GM10847 (cell line): ENCODE measurements around the gene TENT4A.

ENCODE experiments used
- POLR2A ChIP-seq: IDR thresholded peaks from 2 replicates; pipeline ENCODE4 v1.6.1; 2011; ENCODE audit not compliant: insufficient read length; ENCODE audit errors: extremely low read depth

Gene TENT4A

GRCh38 chr5:6713274-6714225, at the start of gene TENT4A:
Gene TENT4A, plus strand, starts transcription at chr5:6713432. Its CDS starts 552 bp downstream, at chr5:6713984.
- TF ChIP-seq POLR2A, result no peak

- no peak for TF ChIP-seq POLR2A
These were observed 46.5 kb upstream of the TENT4A start for GRCh38 chr5:6666762-6667161.

GRCh38 chr5:6667648-6668047, 45.6 kb upstream of the TENT4A start:
- no peak for TF ChIP-seq POLR2A

- no peak for TF ChIP-seq POLR2A
These were observed 40.2 kb upstream of the TENT4A start for GRCh38 chr5:6673031-6673430.

GRCh38 chr5:6673963-6674362, 39.3 kb upstream of the TENT4A start:
- no peak for TF ChIP-seq POLR2A

- no peak for TF ChIP-seq POLR2A
These were observed 38.8 kb upstream of the TENT4A start for GRCh38 chr5:6674421-6674820.

DNA sequence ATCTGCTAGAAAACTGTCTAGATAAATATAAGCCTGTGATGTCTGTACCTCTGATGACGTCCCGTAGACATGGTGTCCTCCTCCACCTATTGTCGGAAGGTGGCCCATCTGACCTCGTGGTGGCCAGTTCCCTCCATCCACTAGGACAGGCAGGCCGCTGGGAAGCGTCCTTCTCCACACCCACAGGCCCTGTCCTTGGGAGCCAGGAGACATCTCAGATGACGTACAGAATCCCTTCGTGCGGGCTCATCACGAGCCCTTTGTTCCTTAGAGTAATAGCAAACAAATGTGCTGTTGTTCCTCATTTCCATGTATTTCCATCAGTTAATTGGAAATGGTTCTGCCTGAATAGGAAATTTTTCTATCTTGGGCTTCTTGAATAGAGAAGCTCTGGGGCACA, 38.3 kb upstream of the TENT4A start:
- no peak for TF ChIP-seq POLR2A

DNA sequence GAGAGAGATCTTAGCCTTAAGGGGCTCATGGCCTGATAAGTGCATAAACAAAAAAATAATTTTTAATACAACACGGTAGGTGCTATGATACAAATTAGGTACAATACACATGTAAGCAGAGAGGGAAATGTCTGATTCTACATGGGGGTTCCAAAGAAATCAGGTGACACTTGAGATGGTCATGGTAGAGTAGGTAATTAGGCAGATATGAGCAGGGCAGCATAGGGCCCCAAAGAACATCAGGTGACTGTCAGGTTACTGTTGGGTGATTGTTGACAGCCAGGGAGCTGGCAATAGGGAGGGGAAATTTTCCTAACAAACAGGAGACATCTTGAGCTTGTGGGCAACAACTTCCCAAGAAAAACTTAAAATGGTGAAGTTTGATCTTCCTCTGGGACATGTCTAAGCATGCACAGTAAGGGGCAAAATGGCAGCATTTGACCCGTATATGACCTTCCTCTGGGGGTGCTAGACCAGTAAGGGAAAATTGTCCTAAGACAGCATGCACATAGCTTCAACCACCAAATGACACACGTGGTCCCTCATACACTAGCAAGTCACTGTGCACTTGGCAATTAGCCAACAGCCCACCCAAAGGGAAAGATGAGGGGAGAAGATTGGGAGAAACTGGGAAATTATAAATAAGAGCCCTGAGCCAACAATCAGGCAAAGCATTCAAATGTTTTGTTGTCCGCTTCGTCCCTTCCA, 37.3 kb upstream of the TENT4A start:
- TF ChIP-seq POLR2A, result no peak

DNA sequence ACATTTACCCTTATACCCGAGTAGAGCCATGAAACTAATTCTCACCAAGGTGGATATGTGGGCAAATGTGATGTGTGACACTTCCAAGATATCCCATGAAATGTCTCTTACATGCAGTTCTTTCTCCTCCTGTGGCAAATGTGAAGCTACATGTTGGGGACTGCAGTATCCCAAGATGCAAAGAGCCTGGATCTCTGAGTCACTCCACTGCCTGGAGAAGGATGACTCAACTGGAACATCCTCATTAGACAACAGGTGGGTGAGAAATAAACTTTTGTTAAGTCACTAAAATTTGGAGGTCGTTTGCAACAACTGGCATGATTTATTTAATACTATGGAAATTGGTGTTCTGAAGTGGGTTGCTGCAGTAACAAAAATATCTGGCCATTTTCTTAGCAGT, 36.5 kb upstream of the TENT4A start:
- no peak for TF ChIP-seq POLR2A

- TF ChIP-seq POLR2A, result no peak
These were observed 34.8 kb upstream of the TENT4A start for GRCh38 chr5:6678385-6678784.

DNA sequence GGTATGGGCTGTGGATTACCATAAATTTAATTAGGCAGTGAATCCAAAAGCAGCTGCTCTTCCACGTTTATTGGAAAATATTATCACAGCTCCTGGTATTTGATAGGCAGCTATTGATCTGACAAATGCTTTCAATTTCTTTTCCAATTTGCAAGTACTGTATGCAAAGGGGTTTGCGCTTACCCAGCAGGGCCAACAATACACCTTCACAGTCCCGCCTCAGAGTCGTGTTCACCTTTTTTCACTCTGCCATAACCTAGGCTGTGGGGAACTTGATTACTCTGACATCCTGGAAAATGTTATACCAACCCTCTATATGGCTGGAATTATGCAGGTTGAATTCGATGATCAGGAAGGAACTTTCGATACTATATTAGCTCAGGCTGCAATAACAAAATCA, 32.3 kb upstream of the TENT4A start:
- TF ChIP-seq POLR2A, result no peak

GRCh38 chr5:6681682-6682081, 31.6 kb upstream of the TENT4A start:
- no peak for TF ChIP-seq POLR2A

GRCh38 chr5:6682239-6682638, 31.0 kb upstream of the TENT4A start:
- TF ChIP-seq POLR2A, result no peak

DNA sequence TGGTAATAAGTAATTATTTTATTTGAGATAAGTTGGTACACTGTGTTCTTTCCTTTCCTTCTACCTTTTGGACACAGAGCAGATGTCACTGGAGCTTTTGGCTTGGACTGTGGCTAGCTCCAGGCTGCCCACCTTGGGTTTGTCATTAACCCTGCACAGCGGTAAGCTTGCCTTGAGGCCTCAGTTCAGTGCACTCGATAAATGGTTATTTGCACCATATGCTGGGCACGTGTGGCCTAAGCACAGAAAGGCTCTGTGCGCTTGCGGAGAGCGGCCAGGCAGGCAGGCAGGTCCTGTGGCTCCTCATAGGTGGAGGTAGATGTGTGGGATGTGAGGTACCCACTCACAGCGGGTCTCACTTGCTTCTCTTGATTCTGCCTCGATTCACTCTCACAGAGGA, 30.0 kb upstream of the TENT4A start:
- TF ChIP-seq POLR2A, result no peak

DNA sequence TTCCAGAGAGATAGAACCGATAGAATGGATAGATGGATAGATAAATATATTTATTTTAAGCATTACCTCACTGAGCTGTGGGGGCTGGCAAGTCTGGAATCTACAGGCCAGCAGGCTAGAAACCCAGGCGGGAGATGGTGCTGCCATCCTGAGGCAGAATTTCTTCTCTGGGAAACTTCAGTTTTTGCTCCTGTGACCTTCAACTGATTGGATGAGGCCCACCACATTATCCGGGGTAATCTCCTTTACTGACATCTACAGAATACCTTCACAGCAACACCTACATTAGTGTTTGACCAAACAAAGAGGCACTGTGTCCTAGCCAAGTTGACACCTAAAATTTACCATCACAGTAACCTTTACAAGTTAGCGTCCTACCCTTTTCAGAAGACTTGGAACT, 29.2 kb upstream of the TENT4A start:
- TF ChIP-seq POLR2A, result no peak

- TF ChIP-seq POLR2A, result no peak
These were observed 26.7 kb upstream of the TENT4A start for GRCh38 chr5:6686501-6686900.

GRCh38 chr5:6686915-6687409, 26.3 kb upstream of the TENT4A start:
- no peak for TF ChIP-seq POLR2A

DNA sequence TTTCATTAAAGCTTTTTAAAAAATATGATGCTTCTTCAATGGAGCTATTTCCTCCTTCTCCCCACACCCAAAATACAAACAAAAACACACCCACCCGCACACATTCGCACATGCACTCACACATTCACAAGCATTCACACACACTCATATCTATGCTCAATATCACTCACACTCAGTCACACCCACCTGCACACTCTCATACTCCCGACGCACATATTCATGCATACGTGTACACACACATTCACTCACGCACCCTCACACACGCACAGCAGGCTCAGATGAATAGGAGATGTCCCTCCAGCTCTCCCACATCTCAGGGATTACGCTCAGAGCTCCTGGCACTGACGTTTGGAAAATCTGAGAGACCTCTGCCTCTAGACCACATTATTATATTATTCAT, 25.7 kb upstream of the TENT4A start:
- TF ChIP-seq POLR2A, result no peak
